ENCODE data around the gene FAM156A. TPM values are rescaled to one million over a fixed set of nuclear protein-coding genes. Genes with fewer than 3 reads are reported as not detected.

The FAM156A gene
- total and polyA plus RNA-seq, 2 of the 8 experiments (the other 6 are each of a cell fraction or from before 2014, with no cell fraction given) = 11.7 to 13.6 TPM

GRCh38 chrX:52934704-52935469 lies 23.4 kb downstream of the FAM156A start (continued):
- TF ChIP-seq ZNF274 (IDR thresholded peaks at IDR 0.05; ENCODE audit: borderline replicate concordance, extremely low read depth, low read length) (no peak), NRF1 (IDR thresholded peaks at IDR 0.05; ENCODE audit: low read depth, low read length) (peak; percentile 32; the same call in 1 of the 2 replicates), FOSL1 (IDR thresholded peaks at IDR 0.05; ENCODE audit: insufficient read depth, low read depth, low read length) (no peak), SUZ12 (IDR thresholded peaks at IDR 0.05; ENCODE audit: low read length) (no peak), RBBP5 (IDR thresholded peaks at IDR 0.05; ENCODE audit: borderline replicate concordance, low read depth, low read length) (no peak), YY1 (IDR thresholded peaks at IDR 0.05; ENCODE audit: low read depth, low read length) (no peak), TAF7 (optimal IDR thresholded peaks at IDR 0.05; ENCODE audit: borderline replicate concordance, low read depth, low read length) (peak; percentile 98), HDAC2 (IDR thresholded peaks at IDR 0.05; ENCODE audit: borderline replicate concordance in 1 of 2, low read depth in 2 of 2, low read length in 2 of 2) (no peak), BACH1 (IDR thresholded peaks at IDR 0.05; ENCODE audit: low read length) (0 out of 2 replicates have a peak, but pooled peaks have one; percentile 35), KDM5A (IDR thresholded peaks at IDR 0.05; ENCODE audit: low read length) (peak; percentile 97), SRF (IDR thresholded peaks at IDR 0.05; ENCODE audit: low read depth, low read length) (0 out of 2 replicates have a peak, but pooled peaks have one; percentile 12), TEAD4 (IDR thresholded peaks at IDR 0.05; ENCODE audit: low read depth, low read length) (no peak), CHD2 (IDR thresholded peaks at IDR 0.05; ENCODE audit: low read length) (0 out of 2 replicates have a peak, but pooled peaks have one; percentile 11), EGR1 (IDR thresholded peaks at IDR 0.05; ENCODE audit: borderline replicate concordance, low read depth, low read length) (no peak), NANOG (IDR thresholded peaks at IDR 0.05; ENCODE audit: insufficient read depth, low read depth, low read length, poor library complexity, severe bottlenecking) (no peak), CEBPB (IDR thresholded peaks at IDR 0.05; ENCODE audit: low read depth, low read length) (peak; percentile 13; the same call in 1 of the 2 replicates), RAD21 (IDR thresholded peaks at IDR 0.05 in 1 of 2, conservative IDR thresholded peaks at IDR 0.05 in 1 of 2; ENCODE audit: low read depth in 2 of 2, low read length in 2 of 2) (peak; percentile 85 to 90), RFX5 (IDR thresholded peaks at IDR 0.05; ENCODE audit: borderline replicate concordance, low read depth, low read length) (no peak), SP2 (IDR thresholded peaks at IDR 0.05; ENCODE audit: low read length) (no peak), SIX5 (IDR thresholded peaks at IDR 0.05; ENCODE audit: low read depth, low read length) (no peak), TAF1 (IDR thresholded peaks at IDR 0.05; ENCODE audit: low read depth, low read length) (peak; percentile 51), SIRT6 (IDR thresholded peaks at IDR 0.05; ENCODE audit: low read length) (no peak), EZH2 (IDR thresholded peaks at IDR 0.05; ENCODE audit: low read depth, low read length, severe bottlenecking) (no peak), CREB1 (IDR thresholded peaks at IDR 0.05) (peak; percentile 70; the same call in 1 of the 2 replicates)
